GM12891 (cell line): ENCODE results near the gene LFNG.

Experiments
- PAX5 ChIP-seq: IDR thresholded peaks from 2 replicates; pipeline ENCODE4 v1.6.1; 2011; ENCODE audit warnings: low read length, moderate library complexity, mild to moderate bottlenecking; ENCODE audit not compliant: insufficient read depth, severe bottlenecking
- POLR2A ChIP-seq: IDR thresholded peaks from 2 replicates; pipeline ENCODE4 v1.6.1; 2011; ENCODE audit warnings: low read depth, low read length, control low read depth
- POLR2AphosphoS5 ChIP-seq: IDR thresholded peaks from 2 replicates; pipeline ENCODE4 v1.6.1; 2011; ENCODE audit warnings: low read depth, low read length, control low read depth
- SPI1 ChIP-seq: IDR thresholded peaks from 2 replicates; pipeline ENCODE4 v1.6.1; 2011; ENCODE audit warnings: low read depth, low read length, control low read depth
- TAF1 ChIP-seq: IDR thresholded peaks from 2 replicates; pipeline ENCODE4 v1.6.1; 2011; ENCODE audit warnings: low read depth, low read length, control low read depth

- TF ChIP-seq POLR2AphosphoS5: no peak
- no peak for TF ChIP-seq POLR2A
- no peak for TF ChIP-seq TAF1
- TF ChIP-seq PAX5: no peak
- TF ChIP-seq SPI1: no peak
Measured at GRCh38 chr7:2479276-2480069, 40.1 kb upstream of the LFNG start.
